RKO (cell line): ENCODE measurements around the gene SMIM5.

Experiments used
- DNase-seq: peaks from one replicate; pipeline ENCODE4 v3.0.0-alpha.2; 2016; ENCODE audit warnings: low spot score

The SMIM5 gene

DNA sequence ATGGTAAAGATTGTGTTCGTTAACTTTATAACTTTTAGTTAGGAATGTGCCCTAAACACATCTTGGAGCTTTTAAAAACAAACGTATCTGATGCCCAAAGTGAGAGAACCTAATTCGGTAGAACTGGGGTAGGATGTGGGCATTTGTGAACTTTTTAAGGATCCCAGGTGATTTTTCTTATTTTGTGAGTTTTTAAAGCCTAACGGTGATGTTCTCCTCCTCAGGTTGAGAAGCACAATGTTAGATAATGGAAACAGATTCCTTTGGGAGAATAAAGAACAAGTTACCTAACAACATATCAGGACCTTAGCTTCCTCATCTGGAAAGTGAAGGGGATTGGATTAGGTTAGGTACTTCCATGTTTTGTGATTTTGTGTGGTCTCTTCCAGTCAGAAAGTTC, 34.6 kb downstream of the SMIM5 start:
- peak; percentile 28 for DNase-seq

DNA sequence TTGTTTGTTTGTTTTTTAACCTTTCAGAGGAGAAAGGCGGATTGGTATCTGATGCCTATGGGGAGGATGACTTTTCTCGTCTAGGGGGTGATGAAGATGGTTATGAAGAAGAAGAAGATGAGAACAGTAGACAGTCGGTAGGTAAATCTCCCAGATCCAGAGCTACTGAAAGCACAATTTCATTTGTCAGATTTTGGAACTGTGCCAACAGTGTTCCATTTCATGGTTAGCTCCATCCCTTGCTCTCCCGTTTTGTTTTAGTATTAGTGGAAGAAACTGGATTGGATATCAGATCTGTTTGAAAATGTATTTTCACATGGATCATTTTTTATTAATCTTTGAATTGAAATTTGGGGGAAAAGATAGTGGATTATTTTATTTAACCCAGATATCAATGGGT, 35.3 kb downstream of the SMIM5 start:
- peak; percentile 39 for DNase-seq

DNA sequence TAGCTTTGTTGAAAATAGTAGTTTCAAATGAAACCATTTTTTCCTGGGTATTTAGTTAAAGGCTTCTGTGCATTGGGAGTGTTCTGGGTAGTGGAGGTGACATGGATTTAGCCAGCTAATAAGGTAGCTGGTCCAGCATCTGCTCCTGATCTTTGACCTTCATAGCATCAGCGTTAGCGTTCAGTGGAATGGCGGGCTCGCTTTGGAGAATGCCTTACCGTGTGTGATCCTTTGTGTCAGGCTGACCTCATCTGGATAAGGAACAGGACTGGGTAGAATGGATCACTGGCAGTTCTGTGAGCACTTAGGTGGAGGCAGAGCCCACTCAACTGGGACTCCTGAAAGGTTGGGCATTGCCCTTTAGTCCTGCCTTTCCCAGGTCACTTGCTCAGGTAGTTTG, 37.6 kb downstream of the SMIM5 start:
- no peak for DNase-seq

DNA sequence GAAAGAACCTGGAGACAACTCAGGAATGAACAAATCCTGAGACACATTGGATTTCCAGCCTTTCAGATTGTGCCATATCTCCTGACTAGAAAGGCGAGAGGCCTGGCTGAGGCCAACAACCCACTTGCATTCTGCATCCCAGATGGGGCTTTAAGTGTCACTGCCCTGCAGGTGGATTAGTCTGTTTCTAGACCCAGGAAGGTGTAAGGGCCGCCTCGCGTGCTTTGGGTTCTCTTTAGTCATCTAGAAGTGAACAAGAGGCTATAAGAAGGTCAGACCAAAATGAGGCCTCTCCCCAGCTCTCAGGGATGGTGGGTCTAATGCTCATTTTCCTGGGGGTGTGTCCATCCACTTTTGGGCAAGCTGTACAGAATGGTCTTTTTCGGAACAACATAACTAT, 38.8 kb downstream of the SMIM5 start:
- DNase-seq: no peak

DNA sequence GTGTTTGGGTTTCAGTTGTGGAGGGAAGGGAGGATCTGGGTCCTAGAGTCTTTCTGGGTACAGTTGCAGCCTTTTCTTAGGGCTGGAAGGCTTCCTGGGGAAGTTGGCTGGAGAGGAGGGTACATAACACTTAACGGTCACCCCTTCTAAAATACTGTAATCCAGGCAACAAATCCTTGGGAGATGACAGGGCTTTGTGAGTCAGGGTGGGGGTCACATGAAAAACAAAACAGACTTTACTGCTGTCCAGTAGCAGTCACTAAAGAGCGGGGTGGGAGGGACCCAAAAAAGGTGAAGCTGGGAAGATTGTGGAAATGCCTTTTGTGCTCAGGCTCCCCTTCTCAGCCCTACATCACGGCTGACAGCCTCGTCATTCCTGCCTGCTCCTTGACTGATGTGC, 40.3 kb downstream of the SMIM5 start:
- DNase-seq: peak; percentile 61

DNA sequence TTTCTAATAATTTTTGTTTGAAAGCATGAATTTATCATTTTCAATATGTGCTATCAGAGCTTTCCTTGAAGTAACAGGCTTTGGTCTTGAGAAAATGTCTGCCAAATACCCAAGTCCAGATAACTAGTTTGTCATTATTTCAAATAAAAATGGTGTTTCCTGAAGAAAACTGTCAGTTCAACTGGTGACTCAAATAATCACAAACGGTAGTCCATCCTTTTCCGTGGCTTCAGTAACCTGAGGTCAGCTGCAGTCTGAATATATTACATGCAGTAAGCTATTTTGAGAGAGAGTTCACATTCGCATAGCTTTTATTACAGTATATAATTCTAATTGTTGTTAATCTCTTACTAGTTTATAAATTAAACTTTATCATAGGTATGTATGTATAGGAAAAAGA, 43.2 kb downstream of the SMIM5 start:
- DNase-seq: no peak

DNA sequence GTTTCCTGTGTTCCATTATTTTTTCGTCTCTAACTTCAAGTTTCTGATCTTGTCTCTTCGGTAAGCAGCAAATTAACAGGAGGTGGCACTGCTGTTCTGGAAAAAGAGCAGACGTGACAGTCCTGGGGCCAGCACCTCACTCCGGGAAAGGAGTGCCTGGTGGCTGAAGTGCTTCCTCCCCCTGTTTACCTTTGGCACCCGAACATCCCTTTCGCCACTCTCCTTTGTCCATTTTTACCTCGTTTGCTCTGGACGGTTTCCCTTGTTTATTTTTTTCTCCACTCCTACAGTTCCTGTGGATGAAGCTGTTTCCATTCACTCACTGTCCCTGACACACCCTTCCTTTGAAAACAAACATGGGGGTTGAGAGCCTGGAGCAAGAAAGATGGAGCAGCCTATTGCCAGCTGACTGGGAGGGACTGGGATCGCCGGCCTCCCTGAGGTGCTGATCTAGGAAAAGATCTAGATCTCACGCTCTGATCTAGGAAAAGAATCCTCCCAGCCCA, 46.5 kb downstream of the SMIM5 start:
- DNase-seq: no peak

DNA sequence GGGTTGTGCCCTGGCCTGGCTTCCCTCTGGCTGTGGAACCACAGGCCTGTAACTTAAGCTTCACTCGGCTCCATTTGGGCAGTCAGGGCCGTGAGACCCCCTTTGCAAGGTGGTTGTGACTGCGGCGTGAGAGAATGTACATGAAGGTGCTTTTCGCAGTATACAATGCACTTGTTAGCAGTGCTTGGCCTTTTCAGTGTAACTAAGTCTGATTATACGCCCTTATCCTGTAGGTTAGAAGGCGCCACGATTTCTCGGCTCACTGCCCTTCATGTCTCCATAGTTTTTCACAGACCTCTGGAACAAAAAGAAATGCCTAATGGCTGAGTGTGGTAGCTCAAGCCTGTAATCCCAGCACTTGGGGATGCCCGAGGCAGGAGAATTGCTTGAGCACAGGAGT, 47.2 kb downstream of the SMIM5 start:
- DNase-seq: no peak

DNA sequence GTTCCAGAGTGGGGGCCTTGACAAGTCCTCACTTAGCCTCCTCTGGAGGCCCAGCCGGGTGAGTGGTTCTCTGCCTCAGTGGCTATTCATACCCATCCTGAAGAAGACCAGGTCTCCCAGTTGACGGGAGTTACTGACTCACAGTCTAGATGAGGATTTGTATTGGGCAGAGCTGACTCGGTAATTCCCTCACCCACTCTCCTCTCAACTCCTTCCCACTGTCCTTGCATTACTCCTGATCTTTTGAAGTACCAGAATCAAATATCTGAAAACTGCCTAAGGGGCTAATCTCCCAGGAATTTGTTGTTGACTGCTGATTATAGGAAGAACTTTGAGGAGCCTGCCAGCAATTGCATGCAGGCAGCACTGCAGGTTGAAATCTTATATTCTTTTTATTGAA, 48.1 kb downstream of the SMIM5 start:
- peak; percentile 12 for DNase-seq

DNA sequence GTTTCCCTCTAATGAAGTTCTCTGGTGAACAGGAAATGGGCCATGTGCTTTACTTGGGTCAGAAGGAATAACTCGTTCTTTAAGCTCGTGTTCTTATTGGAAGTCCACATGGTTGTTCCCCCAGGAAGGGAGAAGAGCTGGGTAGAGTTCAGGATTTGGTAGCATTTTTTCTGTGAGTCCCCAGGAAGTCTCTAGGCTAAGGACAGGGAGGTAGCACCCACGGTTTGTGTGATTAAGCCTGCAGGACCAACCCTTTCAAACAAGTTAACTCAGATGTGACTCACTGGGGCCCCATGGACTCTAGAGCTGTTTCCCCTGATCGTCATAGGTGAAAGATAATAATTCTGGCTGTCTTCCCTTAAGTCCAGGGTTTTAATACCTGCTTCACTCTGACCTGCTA, 50.3 kb downstream of the SMIM5 start:
- peak; percentile 81 for DNase-seq

DNA sequence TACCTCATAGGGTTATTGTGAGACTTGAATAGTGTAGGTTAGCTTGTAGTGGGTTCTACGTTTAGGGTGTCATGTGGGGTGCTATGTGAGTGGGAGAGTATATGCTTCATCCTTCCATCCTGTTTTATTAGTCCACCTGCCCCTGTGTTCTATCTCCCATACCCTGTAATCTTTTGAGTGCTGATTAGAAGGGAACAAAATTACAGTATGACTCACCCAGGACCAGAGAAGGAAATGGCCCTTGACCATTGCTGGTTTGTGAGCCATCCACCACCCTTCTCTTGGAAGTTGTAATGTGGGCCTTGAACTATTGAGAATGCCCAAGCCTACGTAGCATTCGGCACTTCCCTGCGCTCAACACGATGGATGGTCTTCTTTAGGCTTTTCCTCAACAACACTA, 51.0 kb downstream of the SMIM5 start:
- no peak for DNase-seq

DNA sequence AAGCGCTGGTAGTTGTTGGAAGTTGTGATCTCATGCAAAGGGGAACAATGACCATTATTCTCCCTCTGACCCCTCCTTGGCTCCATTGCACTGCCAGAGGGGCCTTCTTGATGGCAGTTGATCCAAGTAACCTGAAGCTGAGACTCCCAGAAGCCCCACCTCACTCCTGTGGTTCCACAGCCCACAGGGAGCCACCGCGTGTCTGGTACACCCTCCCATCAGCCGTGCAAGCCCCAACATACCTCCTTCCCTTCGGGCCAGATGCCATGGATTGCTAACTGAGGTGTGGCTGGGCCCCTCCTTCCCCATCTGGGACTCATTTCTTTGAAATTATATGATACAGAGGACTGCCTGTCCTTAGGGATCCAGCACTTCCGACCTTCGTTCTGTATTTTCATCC, 51.7 kb downstream of the SMIM5 start:
- no peak for DNase-seq

DNA sequence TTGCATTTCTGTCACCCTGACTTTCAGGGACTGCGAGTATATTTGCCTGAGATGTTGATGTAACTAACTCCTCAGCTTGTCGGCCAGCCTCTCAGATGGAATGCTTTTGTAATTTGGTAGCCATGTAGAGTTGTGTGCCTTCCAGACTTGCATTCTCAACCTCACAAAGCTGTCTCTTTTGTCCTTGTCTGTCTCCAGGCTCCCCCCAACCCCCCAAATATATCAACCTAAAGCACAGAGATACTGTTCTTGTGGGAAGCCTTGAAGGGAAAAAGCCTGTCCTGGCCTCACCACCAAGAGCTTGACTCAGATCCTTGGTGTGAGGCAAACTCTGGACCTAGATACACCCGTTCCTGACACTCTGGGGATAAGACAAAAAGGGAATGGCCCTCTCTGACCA, 52.3 kb downstream of the SMIM5 start:
- no peak for DNase-seq

DNA sequence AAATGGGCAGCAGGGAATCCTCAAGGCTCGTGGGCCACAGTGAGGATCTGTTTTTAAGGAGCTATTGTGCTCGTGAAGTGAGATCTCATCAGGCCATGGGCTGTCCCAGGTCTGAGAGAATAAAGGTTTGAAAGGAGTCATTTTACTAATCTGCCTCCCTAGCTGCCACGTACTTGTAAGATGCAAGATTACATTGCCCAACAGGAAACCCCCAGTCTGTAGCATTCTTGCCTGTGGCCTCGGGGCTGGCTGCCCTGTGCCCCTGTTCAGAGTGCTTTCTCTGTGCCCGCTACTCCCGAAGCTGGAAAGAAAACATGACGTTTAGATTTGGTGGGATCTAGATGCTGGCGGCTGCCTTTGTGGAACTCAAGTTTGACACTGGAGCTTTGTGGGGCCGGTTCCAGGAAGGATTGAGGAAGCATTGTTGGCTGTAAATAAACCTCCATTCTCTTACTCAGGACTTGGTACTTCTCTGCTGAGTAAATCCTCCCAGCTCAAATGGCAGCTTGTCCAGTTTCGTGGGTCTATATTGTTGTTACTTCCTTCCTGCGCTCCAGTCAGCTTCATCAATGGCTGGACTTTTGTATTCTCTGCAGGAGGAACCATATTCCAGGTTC, 55.1 kb downstream of the SMIM5 start:
- no peak for DNase-seq

DNA sequence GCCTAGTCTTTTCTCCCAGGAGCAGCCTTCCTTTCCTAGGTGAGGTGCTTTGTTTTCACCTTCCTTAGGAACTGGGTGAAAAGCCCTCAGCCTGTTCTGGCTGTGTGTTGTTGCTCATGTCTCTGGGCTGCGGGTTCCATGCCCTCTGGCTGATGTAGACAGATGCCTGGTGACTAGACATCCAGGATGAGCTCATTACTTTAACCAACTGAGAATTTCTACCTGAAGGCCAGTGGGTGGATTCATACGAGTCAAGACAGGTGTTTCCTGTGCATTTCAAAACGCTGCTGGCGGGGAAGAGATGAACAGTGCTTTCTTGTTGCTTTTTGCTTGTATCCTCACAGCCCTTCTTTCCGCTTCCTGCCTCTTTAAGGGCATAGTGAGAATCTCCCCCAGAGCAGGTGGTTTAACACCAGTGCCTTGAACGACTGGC, 56.2 kb downstream of the SMIM5 start:
- DNase-seq: no peak
